A204.1 (cell line): ENCODE data around the gene ZNF789.
"Not testable (repeated sequence)": the region's sequence is repeated elsewhere in the genome, so short reads cannot be mapped to it uniquely, and the experiment has no call there.

Experiments used
- FAIRE-seq: peaks from 2 replicates; lab custom pipeline; 2012; peaks lifted over from hg19 to GRCh38; lab: Jason Lieb, UNC

Gene ZNF789

GRCh38 chr7:99457650-99458493, 14.8 kb upstream of the ZNF789 start:
- FAIRE-seq, result no peak

- FAIRE-seq, result no peak
These were observed 13.6 kb upstream of the ZNF789 start for GRCh38 chr7:99459087-99459486.

GRCh38 chr7:99460651-99461050, 12.0 kb upstream of the ZNF789 start:
- no peak for FAIRE-seq

- no peak for FAIRE-seq
These were observed 11.5 kb upstream of the ZNF789 start for GRCh38 chr7:99461221-99461620.

- no peak for FAIRE-seq
These were observed 7.3 kb upstream of the ZNF789 start for GRCh38 chr7:99465421-99465768.

GRCh38 chr7:99468336-99468918, 4.3 kb upstream of the ZNF789 start:
- FAIRE-seq, result no peak

GRCh38 chr7:99469381-99470065, 3.2 kb upstream of the ZNF789 start:
- no peak for FAIRE-seq

- FAIRE-seq, result no peak
These were observed 566 bp downstream of the ZNF789 start for GRCh38 chr7:99473315-99473596.

GRCh38 chr7:99476107-99476506, 3.4 kb downstream of the ZNF789 start:
- no peak for FAIRE-seq

- FAIRE-seq, result no peak
These were observed 6.1 kb downstream of the ZNF789 start for GRCh38 chr7:99478464-99479440.

- FAIRE-seq, result no peak
These were observed 12.4 kb downstream of the ZNF789 start for GRCh38 chr7:99485094-99485493.

- no peak for FAIRE-seq
These were observed 16.5 kb downstream of the ZNF789 start for GRCh38 chr7:99489235-99489634.

GRCh38 chr7:99490878-99491277, 18.2 kb downstream of the ZNF789 start:
- no peak for FAIRE-seq

GRCh38 chr7:99493823-99494222, 21.1 kb downstream of the ZNF789 start:
- FAIRE-seq, result no peak

- no peak for FAIRE-seq
These were observed 25.3 kb downstream of the ZNF789 start for GRCh38 chr7:99497766-99498545.

- no peak for FAIRE-seq
These were observed 25.9 kb downstream of the ZNF789 start for GRCh38 chr7:99498546-99498944.

- no peak for FAIRE-seq
These were observed 26.7 kb downstream of the ZNF789 start for GRCh38 chr7:99499371-99499720.

- peak; percentile 85 for FAIRE-seq
These were observed 27.3 kb downstream of the ZNF789 start, which contains the start of gene ZNF394 for GRCh38 chr7:99499721-99500636. Gene ZNF394 (minus strand): TSS chr7:99500281. CDS start chr7:99500093, 188 bp downstream.

GRCh38 chr7:99500637-99501009, 27.9 kb downstream of the ZNF789 start:
- FAIRE-seq, result no peak

- not testable (repeated sequence) for FAIRE-seq
These were observed 28.5 kb downstream of the ZNF789 start for GRCh38 chr7:99501236-99501635.

- FAIRE-seq, result peak; percentile 93
These were observed 31.6 kb downstream of the ZNF789 start for GRCh38 chr7:99504281-99504602.
